Fibroblast of lung (primary cell): ENCODE measurements around the gene SMG6. TPM values are rescaled to one million over a fixed set of nuclear protein-coding genes. Genes with fewer than 3 reads are reported as not detected.

Source experiments
- DNase-seq, 2 donors: peaks; one replicate each; pipeline versions ENCODE4 v3.0.0 to v3.0.0-alpha.2; 2010; ENCODE audit warnings: low read depth in 2 of 2
- H2AFZ ChIP-seq: 2 replicates; pipeline ENCODE4 v1.5.1; 2012; ENCODE audit warnings: low read length, control low read depth, inconsistent platforms
- H3K27ac ChIP-seq: 2 replicates; pipeline ENCODE4 v1.5.1; 2011; ENCODE audit warnings: low read length, control low read depth; ENCODE audit not compliant: insufficient read depth
- H3K27me3 ChIP-seq: 2 replicates; pipeline ENCODE4 v1.5.1; 2011; ENCODE audit warnings: mild to moderate bottlenecking, low read length; ENCODE audit not compliant: control insufficient read depth, insufficient read depth
- H3K36me3 ChIP-seq: 2 replicates; pipeline ENCODE4 v1.5.1; 2011; ENCODE audit warnings: low read length; ENCODE audit not compliant: control insufficient read depth, insufficient read depth
- H3K4me1 ChIP-seq: 2 replicates; pipeline ENCODE4 v1.5.1; 2011; ENCODE audit warnings: low read length; ENCODE audit not compliant: control insufficient read depth, insufficient read depth; ENCODE audit errors: extremely low read depth
- H3K4me2 ChIP-seq: 2 replicates; pipeline ENCODE4 v1.5.1; 2011; ENCODE audit warnings: low read length, control low read depth; ENCODE audit not compliant: insufficient read depth; ENCODE audit errors: extremely low read depth
- H3K4me3 ChIP-seq, 4 experiments: fragments of 200-600 bp in 1 of 4; sonication (generic) in 1 of 4; replicated peaks in 1 of 4; 2 replicates each; pipeline ENCODE4 v1.5.1; 2011 to 2016; ENCODE audit warnings: low read length in 4 of 4, low read depth in 3 of 4, mild to moderate bottlenecking in 3 of 4, control low read depth in 2 of 4, inconsistent platforms in 1 of 4, mixed read lengths in 1 of 4; ENCODE audit not compliant: insufficient read depth in 1 of 4; ENCODE audit errors: control extremely low read depth in 1 of 4
- H3K79me2 ChIP-seq: 2 replicates; pipeline ENCODE4 v1.5.1; 2012; ENCODE audit warnings: mild to moderate bottlenecking, low read length, inconsistent platforms; ENCODE audit not compliant: control insufficient read depth, insufficient read depth
- H3K9ac ChIP-seq: 2 replicates; pipeline ENCODE4 v1.5.1; 2011; ENCODE audit warnings: mild to moderate bottlenecking, low read length, control low read depth; ENCODE audit not compliant: insufficient read depth
- H3K9me3 ChIP-seq: 2 replicates; pipeline ENCODE4 v1.5.1; 2012; ENCODE audit warnings: low read depth, low read length; ENCODE audit not compliant: control insufficient read depth, insufficient read depth
- H4K20me1 ChIP-seq: 2 replicates; pipeline ENCODE4 v1.5.1; 2011; ENCODE audit warnings: low read length; ENCODE audit not compliant: control insufficient read depth, insufficient read depth; ENCODE audit errors: extremely low read depth
- CTCF ChIP-seq, 2 donors: IDR thresholded peaks in 1 of 2; conservative IDR thresholded peaks in 1 of 2; 1 replicate in 1 of 2; 2 replicates in 1 of 2; pipeline ENCODE4 v1.5.1; 2011 to 2012; ENCODE audit warnings: low read length in 2 of 2, control low read depth in 1 of 2, inconsistent platforms in 1 of 2, low read depth in 1 of 2, mild to moderate bottlenecking in 1 of 2
- EZH2 ChIP-seq: IDR thresholded peaks from 2 replicates; pipeline ENCODE4 v1.5.1; 2012; ENCODE audit warnings: low read length, control low read depth, mild to moderate bottlenecking; ENCODE audit errors: missing control alignments
- polyA plus RNA-seq, 2 donors: library from polyadenylated mRNA; depleted of rRNA in 1 of 2; stranded (reverse) in 1 of 2; unstranded in 1 of 2; fragments of >200 nt; gene quantifications; 2 replicates each; pipeline ENCODE4 v1.2.1, GENCODE V29; 2011 to 2012; ENCODE audit warnings: missing spikeins in 1 of 2
- total RNA-seq: library from RNA; depleted of rRNA; stranded (reverse); fragments of >200 nt; gene quantifications from 2 replicates; pipeline ENCODE4 v1.2.1, GENCODE V29; 2014

Gene SMG6
- total and polyA plus RNA-seq, 2 donors (not counting 1 experiment from before 2014, with no cell fraction given), result 14.7 to 29.9 TPM

GRCh38 chr17:2110436-2110835, 193.1 kb downstream of the SMG6 start:
- H3K36me3 ChIP-seq, result peaks cover 1% of the 10 kb centered on the region
- no peaks in the 10 kb centered on the region for H3K27me3 ChIP-seq
- H3K9me3 ChIP-seq, result no peaks in the 10 kb centered on the region
- peaks cover 3% of the 10 kb centered on the region for H3K4me1 ChIP-seq
- no peak for TF ChIP-seq CTCF (conservative IDR thresholded peaks at IDR 0.05 in 1 of 2, IDR thresholded peaks at IDR 0.05 in 1 of 2; ENCODE audit: low read depth in 1 of 2, low read length in 2 of 2)
- no peak for TF ChIP-seq EZH2
- no peaks in the 10 kb centered on the region for H4K20me1 ChIP-seq
- H3K4me2 ChIP-seq, result no peak overlapping the region
- DNase-seq, result no peak
- H3K9ac ChIP-seq, result no peak overlapping the region
- H3K79me2 ChIP-seq, result no peaks in the 10 kb centered on the region
- H3K27ac ChIP-seq, result no peak overlapping the region
- no peak overlapping the region for H2AFZ ChIP-seq
- no peak overlapping the region for H3K4me3 ChIP-seq

GRCh38 chr17:2108170-2108569, 195.4 kb downstream of the SMG6 start:
- TF ChIP-seq CTCF (conservative IDR thresholded peaks at IDR 0.05 in 1 of 2, IDR thresholded peaks at IDR 0.05 in 1 of 2; ENCODE audit: low read depth in 1 of 2, low read length in 2 of 2) (no peak), EZH2 (no peak)

GRCh38 chr17:2107506-2107905, 196.1 kb downstream of the SMG6 start:
- no peak for DNase-seq
- no peaks in the 10 kb centered on the region for H3K79me2 ChIP-seq
- TF ChIP-seq CTCF (conservative IDR thresholded peaks at IDR 0.05 in 1 of 2, IDR thresholded peaks at IDR 0.05 in 1 of 2; ENCODE audit: low read depth in 1 of 2, low read length in 2 of 2) (no peak), EZH2 (no peak)
- H3K4me2 ChIP-seq, result no peak overlapping the region
- H3K27ac ChIP-seq, result no peak overlapping the region
- H3K4me1 ChIP-seq, result peaks cover 6% of the 10 kb centered on the region
- no peak overlapping the region for H3K9ac ChIP-seq
- H3K36me3 ChIP-seq, result no peaks in the 10 kb centered on the region
- H3K9me3 ChIP-seq, result no peaks in the 10 kb centered on the region
- H2AFZ ChIP-seq, result no peak overlapping the region
- H3K4me3 ChIP-seq, result no peak overlapping the region
- no peaks in the 10 kb centered on the region for H3K27me3 ChIP-seq
- H4K20me1 ChIP-seq, result no peaks in the 10 kb centered on the region

More at GRCh38 chr17:2108170-2108569, 195.4 kb downstream of the SMG6 start:
- no peak overlapping the region for H3K4me3 ChIP-seq
- H3K27me3 ChIP-seq, result no peaks in the 10 kb centered on the region
- no peak overlapping the region for H3K4me2 ChIP-seq
- H3K79me2 ChIP-seq, result no peaks in the 10 kb centered on the region
- H3K4me1 ChIP-seq, result peaks cover 4% of the 10 kb centered on the region
- H3K27ac ChIP-seq, result no peak overlapping the region
- no peak for DNase-seq
- no peaks in the 10 kb centered on the region for H4K20me1 ChIP-seq
- no peaks in the 10 kb centered on the region for H3K9me3 ChIP-seq
- no peak overlapping the region for H3K9ac ChIP-seq
- H2AFZ ChIP-seq, result no peak overlapping the region
- H3K36me3 ChIP-seq, result no peaks in the 10 kb centered on the region
